K562 (cell line): ENCODE data around the gene ATP1A3. TPM values are rescaled to one million over a fixed set of nuclear protein-coding genes. Genes with fewer than 3 reads are reported as not detected.
A peak's percentile ranks its signal among the peaks of the same experiment; 100 is the strongest.

ENCODE experiments used
- ATAC-seq: fragments of 200-7000 bp; cut with Tn5 transposase; 3 replicates; pipeline ENCODE4 v1.9.1; 2020; ENCODE audit warnings: moderate library complexity
- BruUV-seq: library from RNA; stranded (reverse); fragments of 400-500 nt; replicated peaks from 2 replicates; lab custom pipeline; 2021; lab: Mats Ljungman, UMichigan
- CTCF ChIA-PET: fragments of 300-600 bp; formaldehyde crosslinking; extraction: SDS; loops from one replicate; lab custom pipeline; 2021; ENCODE audit warnings: low intra/inter-chr PET ratio; lab: Yijun Ruan, JAX
- POLR2A ChIA-PET: fragments of 300-600, 350-650 bp; sonication (Branson Sonifier 250); formaldehyde crosslinking; extraction: SDS; loops from one replicate; lab custom pipeline; 2021; ENCODE audit warnings: antibody characterized with exemption, inconsistent platforms; lab: Yijun Ruan, JAX
- DNase-seq, 4 experiments: peaks; one replicate each; pipeline versions ENCODE4 v3.0.0 to v3.0.0-alpha.2; 2011 to 2018; ENCODE audit warnings: low spot score in 3 of 4, mixed read lengths in 3 of 4; ENCODE audit errors: extremely low read depth in 1 of 4
- FAIRE-seq: peaks from 2 replicates; lab custom pipeline; 2011; peaks lifted over from hg19 to GRCh38; lab: Jason Lieb, UNC
- H2AFZ ChIP-seq: 2 replicates; pipeline ENCODE4 v1.6.0; 2011; ENCODE audit warnings: low read depth, low read length, control low read depth, inconsistent platforms
- H3K27ac ChIP-seq: fragments of 200-600 bp; 3 replicates; pipeline ENCODE4 v1.8.0; 2011; ENCODE audit warnings: low read depth, mild to moderate bottlenecking, control low read depth, inconsistent platforms, low read length, moderate library complexity, mixed read lengths; ENCODE audit errors: extremely low read depth
- H3K27me3 ChIP-seq, 2 experiments: fragments of 300-600 bp in 1 of 2; 2 replicates in 1 of 2; 3 replicates in 1 of 2; pipeline versions ENCODE4 v1.6.0 to v1.8.0; 2011; ENCODE audit warnings: inconsistent platforms in 2 of 2, low read length in 2 of 2, mild to moderate bottlenecking in 1 of 2, mixed read lengths in 1 of 2, moderate library complexity in 1 of 2; ENCODE audit not compliant: control insufficient read depth in 2 of 2, insufficient read depth in 2 of 2
- H3K36me3 ChIP-seq: fragments of 300-600 bp; 3 replicates; pipeline ENCODE4 v1.8.0; 2011; ENCODE audit warnings: mild to moderate bottlenecking, low read length, inconsistent platforms; ENCODE audit not compliant: control insufficient read depth, insufficient read depth
- H3K4me1 ChIP-seq, 2 experiments: fragments of 200-600 bp in 1 of 2; replicated peaks in 1 of 2; 2 replicates in 1 of 2; 3 replicates in 1 of 2; pipeline versions ENCODE4 v1.5.1 to v1.8.0; 2011; ENCODE audit warnings: inconsistent platforms in 2 of 2, low read length in 2 of 2, mild to moderate bottlenecking in 1 of 2, mixed read lengths in 1 of 2, moderate library complexity in 1 of 2; ENCODE audit not compliant: control insufficient read depth in 2 of 2, insufficient read depth in 2 of 2
- H3K4me2 ChIP-seq: 2 replicates; pipeline ENCODE4 v1.6.1; 2011; ENCODE audit warnings: low read length, control low read depth, inconsistent platforms, mixed read lengths; ENCODE audit not compliant: insufficient read depth
- H3K4me3 ChIP-seq: fragments of 200-600 bp; sonication (generic), shearing (Covaris generic); 2 replicates; pipeline ENCODE4 v1.5.1; 2016; ENCODE audit warnings: control low read depth, inconsistent platforms
- H3K79me2 ChIP-seq: fragments of 200-600 bp; 3 replicates; pipeline ENCODE4 v1.8.0; 2011; ENCODE audit warnings: low read length, inconsistent platforms; ENCODE audit not compliant: control insufficient read depth, insufficient read depth
- H3K9ac ChIP-seq, 2 experiments: 2 replicates each; pipeline versions ENCODE4 v1.6.0 to v1.6.1; 2011; ENCODE audit warnings: low read depth in 2 of 2, low read length in 2 of 2, control low read depth in 1 of 2, inconsistent platforms in 1 of 2, mild to moderate bottlenecking in 1 of 2, mixed read lengths in 1 of 2; ENCODE audit not compliant: insufficient read depth in 1 of 2
- H3K9me1 ChIP-seq: one replicate; pipeline ENCODE4 v1.6.0; 2011; ENCODE audit warnings: inconsistent platforms, mild to moderate bottlenecking, low read length, moderate library complexity; ENCODE audit not compliant: control insufficient read depth, insufficient read depth
- H3K9me3 ChIP-seq: replicated peaks from 2 replicates; pipeline ENCODE4 v1.5.1; 2011; ENCODE audit warnings: low read depth, low read length, inconsistent platforms; ENCODE audit not compliant: control insufficient read depth, insufficient read depth
- H4K20me1 ChIP-seq: replicated peaks from 2 replicates; pipeline ENCODE4 v1.6.1; 2011; ENCODE audit warnings: low read length, inconsistent platforms, mixed read lengths; ENCODE audit not compliant: control insufficient read depth, insufficient read depth
- CEBPB ChIP-seq: fragments of 450-650 bp; IDR thresholded peaks from 2 replicates; pipeline ENCODE4 v1.6.1; 2016; ENCODE audit warnings: missing genetic modification characterization, missing compliant biosample characterization
- DEAF1 ChIP-seq: fragments of 450-650 bp; formaldehyde crosslinking; IDR thresholded peaks from 2 replicates; pipeline ENCODE4 v1.4.0; 2020; ENCODE audit warnings: mild to moderate bottlenecking, moderate library complexity
- KLF16 ChIP-seq: IDR thresholded peaks from 2 replicates; pipeline ENCODE4 v1.6.1; 2016; ENCODE audit warnings: antibody characterized with exemption
- NRF1 ChIP-seq, 2 experiments: fragments of 450-650 bp; IDR thresholded peaks in 1 of 2; conservative IDR thresholded peaks in 1 of 2; 2 replicates each; pipeline ENCODE4 v1.6.1; 2014; ENCODE audit warnings: mild to moderate bottlenecking in 2 of 2
- SIN3B ChIP-seq: fragments of 450-650 bp; IDR thresholded peaks from 2 replicates; pipeline ENCODE4 v1.6.1; 2017; ENCODE audit warnings: low read depth, mild to moderate bottlenecking, moderate library complexity
- VEZF1 ChIP-seq: fragments of 200-800 bp; sonication (Bioruptor generic); IDR thresholded peaks from 2 replicates; pipeline ENCODE4 v1.6.1; 2017; ENCODE audit warnings: missing genetic modification characterization, missing compliant biosample characterization
- ZBTB7A ChIP-seq: IDR thresholded peaks from 2 replicates; pipeline ENCODE4 v1.6.1; 2011; ENCODE audit warnings: low read depth, mild to moderate bottlenecking, low read length, moderate library complexity, borderline replicate concordance; ENCODE audit not compliant: control insufficient read depth
- WGBS: fragments of 100-300 bp; shearing (Covaris generic); methylation state at CpG from one replicate; pipeline ENCODE4 v1.1.6; 2016; ENCODE audit warnings: low coverage, mixed read lengths; ENCODE audit not compliant: insufficient coverage; ENCODE audit errors: missing lambda C conversion rate; 5-methylcytosine and 5-hydroxymethylcytosine counted together
- in situ Hi-C: fragments of 300-500 bp; cut with MboI; formaldehyde crosslinking; loops from 4 replicates; pipeline ENCODE4 v1.15.0; 2018; ENCODE audit warnings: inconsistent platforms, mixed read lengths
- intact Hi-C: fragments of 100-400 bp; cut with micrococcal nuclease; formaldehyde crosslinking; loops from 2 replicates; pipeline ENCODE4 v1.14.2; 2022
- polyA plus RNA-seq, 8 experiments: library from polyadenylated mRNA; depleted of rRNA in 4 of 8; stranded (reverse) in 5 of 8; unstranded in 3 of 8; fragments of >200 nt; fragmentation: Nextera tagmentation in 2 of 8; fragmentation: Illumina TruSeq in 1 of 8; extraction: Ambion mirVana in 2 of 8; extraction: Trizol in 1 of 8; gene quantifications; 2 replicates each; pipeline versions ENCODE4 v1.2.1 to v1.2.3, GENCODE V29; 2011 to 2014; ENCODE audit warnings: inconsistent platforms in 1 of 8, missing spikeins in 1 of 8
- total RNA-seq, 7 experiments: library from RNA; depleted of rRNA in 6 of 7; stranded (reverse); fragments of >200 nt in 6 of 7; fragmentation: Illumina TruSeq in 2 of 7; extraction: Trizol in 2 of 7; gene quantifications; 2 replicates each; pipeline versions ENCODE4 v1.2.1 to v1.2.3, GENCODE V29; 2011 to 2021; ENCODE audit warnings: low replicate concordance in 1 of 7

The ATP1A3 gene
- total and polyA plus RNA-seq, 9 of the 15 experiments (the other 6 are each of a cell fraction or from before 2014, with no cell fraction given) = 0.03 to 1.0 (median 0.17) TPM; not detected in 3

GRCh38 chr19:42034640-42035391 is 40.8 kb upstream of the ATP1A3 start (continued):
- TF ChIP-seq VEZF1 (CRISPR knock-in tag) (peak; percentile 65), SIN3B (0 out of 2 replicates have a peak, but pooled peaks have one; percentile 13), ZBTB7A (peak; percentile 71), DEAF1 (CRISPR knock-in tag) (peak; percentile 47; the same call in 1 of the 2 replicates), NRF1 (conservative IDR thresholded peaks at IDR 0.05 in 1 of 2, IDR thresholded peaks at IDR 0.05 in 1 of 2) (peak; percentile 7 to 29; a peak in 1 of 4 replicates)

- TF ChIP-seq KLF16 = no peak
- TF ChIP-seq CEBPB = 0 out of 2 replicates have a peak, but pooled peaks have one; percentile 16
- intact Hi-C loops = no loop called here
These were observed 39.4 kb upstream of the ATP1A3 start for GRCh38 chr19:42033413-42033812.

More at GRCh38 chr19:42033413-42033812, 39.4 kb upstream of the ATP1A3 start:
- Histone ChIP-seq H3K27ac (no peak overlapping the region), H3K4me2 (no peak overlapping the region), H3K9me1 (no peaks in the 10 kb centered on the region), H4K20me1 (peaks cover 4% of the 10 kb centered on the region; the same call in 1 of the 2 replicates), H3K79me2 (no peaks in the 10 kb centered on the region), H3K9me3 (no peaks in the 10 kb centered on the region), H3K4me3 (no peak overlapping the region), H3K27me3 (peaks cover 19 to 41% of the 10 kb centered on the region in 2 experiments), H3K36me3 (no peaks in the 10 kb centered on the region), H3K4me1 (no peaks in the 10 kb centered on the region), H2AFZ (no peak overlapping the region), H3K9ac (no peak overlapping the region)
- DNase-seq (no peak), ATAC-seq (no peak), FAIRE-seq (no peak)
- in situ Hi-C loops = no loop called here
- ChIA-PET POLR2A (no interaction called here), CTCF (no interaction called here)
- BruUV-seq = no TSS peak
- 1% methylated on average over 5 of the region's 5 CpGs for WGBS
